NT2/D1 (cell line): ENCODE measurements around the gene SDR42E2.

ENCODE experiments used
- SUZ12 ChIP-seq: IDR thresholded peaks from 2 replicates; pipeline ENCODE4 v1.6.1; 2011; ENCODE audit not compliant: insufficient read length, insufficient read depth; ENCODE audit errors: extremely low read depth
- YY1 ChIP-seq: IDR thresholded peaks from 2 replicates; pipeline ENCODE4 v1.6.1; 2011; ENCODE audit not compliant: insufficient read length, insufficient read depth
- ZNF274 ChIP-seq: IDR thresholded peaks from 2 replicates; pipeline ENCODE4 v1.6.1; 2011; ENCODE audit warnings: mild to moderate bottlenecking, low read depth, low read length

DNA sequence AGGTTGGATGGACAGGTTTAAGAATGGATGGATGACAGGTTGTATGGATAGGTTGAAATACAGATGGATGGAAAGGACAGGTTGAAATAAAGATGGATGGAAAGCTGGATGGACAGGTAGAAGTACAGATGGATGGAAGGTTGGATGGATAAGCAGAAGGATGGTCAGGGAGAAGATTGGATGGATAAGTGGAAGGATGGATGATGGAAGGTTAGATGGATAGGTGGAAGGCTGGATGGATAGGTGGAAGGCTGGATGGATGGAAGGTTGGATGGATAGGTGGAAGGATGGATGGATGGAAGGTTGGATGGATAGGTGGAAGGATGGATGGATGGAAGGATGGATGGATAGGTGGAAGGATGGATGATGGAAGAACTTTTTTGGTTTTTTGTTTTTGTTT is 905 bp upstream of the SDR42E2 start:
- no peak for TF ChIP-seq ZNF274
- no peak for TF ChIP-seq YY1
- TF ChIP-seq SUZ12: no peak
